Spinal cord (tissue), 10 donors: ENCODE measurements around the gene CDH18. TPM values are rescaled to one million over a fixed set of nuclear protein-coding genes. Genes with fewer than 3 reads are reported as not detected.

Experiments
- DNase-seq, 6 donors: peaks; one replicate each; pipeline versions ENCODE4 v3.0.0 to v3.0.0-alpha.2; 2013 to 2015; ENCODE audit warnings: low spot score in 6 of 6, low read depth in 4 of 6
- H3K27ac ChIP-seq: one replicate; pipeline ENCODE4 v1.5.1; 2013; ENCODE audit warnings: low read depth, low read length, control low read depth
- H3K27me3 ChIP-seq: one replicate; pipeline ENCODE4 v1.6.1; 2013; ENCODE audit warnings: low read length; ENCODE audit not compliant: control insufficient read depth, insufficient read depth
- H3K36me3 ChIP-seq: one replicate; pipeline ENCODE4 v1.6.1; 2013; ENCODE audit warnings: low read length; ENCODE audit not compliant: control insufficient read depth, insufficient read depth
- H3K4me1 ChIP-seq: one replicate; pipeline ENCODE4 v1.6.1; 2013; ENCODE audit warnings: low read length; ENCODE audit not compliant: control insufficient read depth, insufficient read depth
- H3K4me3 ChIP-seq: one replicate; pipeline ENCODE4 v1.5.1; 2013; ENCODE audit warnings: low read depth, low read length, control low read depth
- H3K9me3 ChIP-seq: one replicate; pipeline ENCODE4 v1.6.1; 2013; ENCODE audit warnings: low read length; ENCODE audit not compliant: control insufficient read depth, insufficient read depth
- WGBS: methylation state at CpG from one replicate; pipeline ENCODE4 v1.1.5; 2013; ENCODE audit warnings: missing lambda C conversion rate; ENCODE audit not compliant: insufficient coverage; 5-methylcytosine and 5-hydroxymethylcytosine counted together
- long read RNA-seq, 4 donors: transcript quantifications; one replicate each; lab custom pipeline, GENCODE V29; 2026
- polyA plus RNA-seq, 2 donors: library from polyadenylated mRNA; unstranded; fragments of 120-200 nt; gene quantifications; one replicate each; pipeline ENCODE4 v1.2.1, GENCODE V29; 2013; ENCODE audit not compliant: insufficient read length in 2 of 2
- total RNA-seq, 2 donors: library from RNA; depleted of rRNA in 1 of 2; stranded (reverse); fragments of 120-200 nt in 1 of 2; fragments of >200 nt in 1 of 2; gene quantifications; one replicate each; pipeline versions ENCODE4 v1.2.3 to v1.2.4, GENCODE V29; 2013 to 2014
- donor health status: healthy.

The CDH18 gene, protein sequence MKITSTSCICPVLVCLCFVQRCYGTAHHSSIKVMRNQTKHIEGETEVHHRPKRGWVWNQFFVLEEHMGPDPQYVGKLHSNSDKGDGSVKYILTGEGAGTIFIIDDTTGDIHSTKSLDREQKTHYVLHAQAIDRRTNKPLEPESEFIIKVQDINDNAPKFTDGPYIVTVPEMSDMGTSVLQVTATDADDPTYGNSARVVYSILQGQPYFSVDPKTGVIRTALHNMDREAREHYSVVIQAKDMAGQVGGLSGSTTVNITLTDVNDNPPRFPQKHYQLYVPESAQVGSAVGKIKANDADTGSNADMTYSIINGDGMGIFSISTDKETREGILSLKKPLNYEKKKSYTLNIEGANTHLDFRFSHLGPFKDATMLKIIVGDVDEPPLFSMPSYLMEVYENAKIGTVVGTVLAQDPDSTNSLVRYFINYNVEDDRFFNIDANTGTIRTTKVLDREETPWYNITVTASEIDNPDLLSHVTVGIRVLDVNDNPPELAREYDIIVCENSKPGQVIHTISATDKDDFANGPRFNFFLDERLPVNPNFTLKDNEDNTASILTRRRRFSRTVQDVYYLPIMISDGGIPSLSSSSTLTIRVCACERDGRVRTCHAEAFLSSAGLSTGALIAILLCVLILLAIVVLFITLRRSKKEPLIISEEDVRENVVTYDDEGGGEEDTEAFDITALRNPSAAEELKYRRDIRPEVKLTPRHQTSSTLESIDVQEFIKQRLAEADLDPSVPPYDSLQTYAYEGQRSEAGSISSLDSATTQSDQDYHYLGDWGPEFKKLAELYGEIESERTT
- total RNA-seq (10 to 100 TPM; 27.1 to 90.3 TPM), polyA plus RNA-seq (10 to 100 TPM; 22.1 to 23.7 TPM)
- long read RNA-seq, donor 1, partial matches to known transcripts, result 0 of 2 reads
- long read RNA-seq, donor 1, other reads (novel, unspliced or antisense), result 0 of 2 reads
- long read RNA-seq, donor 2, result 0 reads
- long read RNA-seq, donor 3, result 0 reads
- long read RNA-seq, donor 4, result 0 reads

- peak; percentile 62 to 95 (median 68) for DNase-seq
- H3K27ac ChIP-seq, result peak within 1 kb of the TSS; percentile 42
- H3K9me3 ChIP-seq, result no peaks in the 10 kb centered on the region
These were observed at the start of gene CDH18 for GRCh38 chr5:19987612-19988361. TSS of gene CDH18 (minus strand) at chr5:19988200. CDS start at chr5:19838986, 149,214 bp downstream.

GRCh38 chr5:20034717-20035116 lies 46.7 kb upstream of the CDH18 start:
- no peaks in the 10 kb centered on the region for H3K4me1 ChIP-seq
- no CpG with 5 or more reads among the region's 1 CpG for WGBS
- no peaks in the 10 kb centered on the region for H3K36me3 ChIP-seq

More at GRCh38 chr5:19987612-19988361, at the start of gene CDH18:
- Histone ChIP-seq H3K27me3 (no peaks in the 10 kb centered on the region), H3K4me3 (peak within 1 kb of the TSS; percentile 57), H3K4me1 (no peaks in the 10 kb centered on the region), H3K36me3 (no peaks in the 10 kb centered on the region)
- 5% methylated on average over 22 of the region's 26 CpGs for WGBS

GRCh38 chr5:20033881-20034280 lies 45.9 kb upstream of the CDH18 start:
- Histone ChIP-seq H3K27ac (no peak overlapping the region), H3K4me3 (no peak overlapping the region), H3K36me3 (no peaks in the 10 kb centered on the region), H3K9me3 (no peaks in the 10 kb centered on the region), H3K4me1 (no peaks in the 10 kb centered on the region), H3K27me3 (no peaks in the 10 kb centered on the region)
- DNase-seq, result peak in 2 of 6 donors; percentile 19 to 76
- no CpG with 5 or more reads among the region's 2 CpGs for WGBS

More at GRCh38 chr5:20034717-20035116, 46.7 kb upstream of the CDH18 start:
- Histone ChIP-seq H3K27me3 (no peaks in the 10 kb centered on the region), H3K4me3 (no peak overlapping the region), H3K9me3 (no peaks in the 10 kb centered on the region), H3K27ac (no peak overlapping the region)
- no peak for DNase-seq

DNA sequence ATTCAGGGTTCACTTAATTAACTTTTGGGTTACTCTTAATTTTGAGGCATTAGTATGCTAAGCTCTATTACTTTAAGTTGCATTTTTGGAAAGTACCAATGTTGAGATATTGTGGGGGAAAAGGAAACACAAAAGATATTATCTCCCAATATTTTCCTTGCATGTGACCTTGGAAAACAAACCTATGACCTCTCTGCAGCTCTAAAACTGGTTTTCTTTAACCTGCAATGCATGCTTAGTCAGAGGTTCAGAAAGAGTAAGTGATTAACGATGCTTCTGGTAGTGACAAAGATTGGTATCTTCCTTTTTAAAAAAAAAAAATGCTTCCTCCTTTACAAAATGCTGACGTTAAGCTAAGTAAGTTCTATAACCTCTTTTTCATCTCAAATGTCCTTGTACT lies 44.9 kb upstream of the CDH18 start:
- Histone ChIP-seq H3K36me3 (no peaks in the 10 kb centered on the region), H3K4me1 (no peaks in the 10 kb centered on the region), H3K27ac (no peak overlapping the region), H3K27me3 (no peaks in the 10 kb centered on the region), H3K9me3 (no peaks in the 10 kb centered on the region), H3K4me3 (no peak overlapping the region)
- no peak for DNase-seq
- WGBS, result 33% methylated on average over 1 of the region's 2 CpGs

DNA sequence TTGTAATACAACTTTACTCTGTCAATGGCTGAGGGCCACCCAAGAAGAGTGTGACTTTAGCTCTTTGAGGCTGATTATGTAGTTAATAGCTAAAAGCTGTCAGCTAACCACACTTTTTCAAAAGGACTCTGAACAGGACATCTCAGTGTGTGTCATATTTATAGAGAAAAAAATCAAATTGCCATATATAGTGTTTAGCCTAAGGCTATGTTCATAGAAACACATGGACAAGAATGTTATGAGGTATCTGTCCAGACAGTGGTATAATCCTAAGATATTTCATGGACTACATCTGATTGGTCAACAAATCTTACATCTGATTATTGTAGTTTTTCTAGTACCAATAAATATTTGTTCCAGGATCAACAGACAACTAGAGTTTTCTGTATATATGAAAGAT lies 42.1 kb upstream of the CDH18 start:
- Histone ChIP-seq H3K9me3 (no peaks in the 10 kb centered on the region), H3K4me1 (no peaks in the 10 kb centered on the region), H3K4me3 (no peak overlapping the region), H3K36me3 (no peaks in the 10 kb centered on the region), H3K27ac (no peak overlapping the region), H3K27me3 (no peaks in the 10 kb centered on the region)
- no peak for DNase-seq

- DNase-seq, result peak in 2 of 6 donors; percentile 9 to 19
- Histone ChIP-seq H3K27ac (no peak overlapping the region), H3K27me3 (no peaks in the 10 kb centered on the region), H3K4me3 (no peak overlapping the region), H3K9me3 (no peaks in the 10 kb centered on the region), H3K4me1 (no peaks in the 10 kb centered on the region), H3K36me3 (no peaks in the 10 kb centered on the region)
- no CpG with 5 or more reads among the region's 3 CpGs for WGBS
These were observed 41.3 kb upstream of the CDH18 start for GRCh38 chr5:20029266-20029665.

GRCh38 chr5:20028506-20028905 lies 40.5 kb upstream of the CDH18 start:
- Histone ChIP-seq H3K27me3 (no peaks in the 10 kb centered on the region), H3K27ac (no peak overlapping the region), H3K4me1 (no peaks in the 10 kb centered on the region), H3K36me3 (no peaks in the 10 kb centered on the region), H3K9me3 (no peaks in the 10 kb centered on the region), H3K4me3 (no peak overlapping the region)
- WGBS, result no CpG with 5 or more reads among the region's 6 CpGs
- no peak for DNase-seq

GRCh38 chr5:20023686-20024180 lies 35.7 kb upstream of the CDH18 start:
- Histone ChIP-seq H3K4me1 (no peaks in the 10 kb centered on the region), H3K9me3 (no peaks in the 10 kb centered on the region), H3K27ac (no peak overlapping the region), H3K36me3 (no peaks in the 10 kb centered on the region), H3K27me3 (no peaks in the 10 kb centered on the region), H3K4me3 (no peak overlapping the region)
- WGBS, result 100% methylated on average over 1 of the region's 1 CpG
- peak in 1 of 6 donors; percentile 63 for DNase-seq

DNA sequence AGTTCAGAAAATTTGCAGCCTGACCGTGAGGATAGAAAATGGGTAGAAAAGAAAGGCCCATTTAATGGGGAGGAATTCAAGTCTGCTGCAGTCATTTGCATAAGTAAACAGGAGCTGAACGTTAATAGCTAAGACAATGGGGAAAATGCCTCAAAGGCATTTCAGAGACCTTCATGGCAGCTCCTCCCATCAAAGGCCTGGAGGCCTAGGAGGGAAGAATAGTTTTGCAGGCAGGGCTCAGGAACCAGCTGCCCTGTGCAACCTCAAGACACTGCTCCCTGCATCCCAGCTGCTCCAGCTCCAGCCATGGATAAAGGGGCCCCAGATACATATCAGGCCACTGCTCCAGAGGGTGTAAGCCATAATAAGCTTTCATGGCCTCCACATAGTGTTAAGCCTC lies 32.2 kb upstream of the CDH18 start:
- H3K4me1 ChIP-seq, result no peaks in the 10 kb centered on the region
- no peaks in the 10 kb centered on the region for H3K36me3 ChIP-seq
- H3K9me3 ChIP-seq, result no peaks in the 10 kb centered on the region
- DNase-seq, result no peak
- 68% methylated on average over 2 of the region's 2 CpGs for WGBS
- H3K27me3 ChIP-seq, result no peaks in the 10 kb centered on the region
- no peak overlapping the region for H3K4me3 ChIP-seq
- H3K27ac ChIP-seq, result no peak overlapping the region
